HG02623 (cell line): Measurements from ENCODE around the gene TMEM61.
"Not testable (repeated sequence)": the region's sequence is repeated elsewhere in the genome, so short reads cannot be mapped to it uniquely, and the experiment has no call there.

Experiments used
- ATAC-seq: cut with Tn5 transposase; IDR thresholded peaks from one replicate; pipeline ENCODE4 v1.9.1; 2021; ENCODE audit warnings: moderate library complexity; ENCODE audit not compliant: unreplicated experiment

The TMEM61 gene

DNA sequence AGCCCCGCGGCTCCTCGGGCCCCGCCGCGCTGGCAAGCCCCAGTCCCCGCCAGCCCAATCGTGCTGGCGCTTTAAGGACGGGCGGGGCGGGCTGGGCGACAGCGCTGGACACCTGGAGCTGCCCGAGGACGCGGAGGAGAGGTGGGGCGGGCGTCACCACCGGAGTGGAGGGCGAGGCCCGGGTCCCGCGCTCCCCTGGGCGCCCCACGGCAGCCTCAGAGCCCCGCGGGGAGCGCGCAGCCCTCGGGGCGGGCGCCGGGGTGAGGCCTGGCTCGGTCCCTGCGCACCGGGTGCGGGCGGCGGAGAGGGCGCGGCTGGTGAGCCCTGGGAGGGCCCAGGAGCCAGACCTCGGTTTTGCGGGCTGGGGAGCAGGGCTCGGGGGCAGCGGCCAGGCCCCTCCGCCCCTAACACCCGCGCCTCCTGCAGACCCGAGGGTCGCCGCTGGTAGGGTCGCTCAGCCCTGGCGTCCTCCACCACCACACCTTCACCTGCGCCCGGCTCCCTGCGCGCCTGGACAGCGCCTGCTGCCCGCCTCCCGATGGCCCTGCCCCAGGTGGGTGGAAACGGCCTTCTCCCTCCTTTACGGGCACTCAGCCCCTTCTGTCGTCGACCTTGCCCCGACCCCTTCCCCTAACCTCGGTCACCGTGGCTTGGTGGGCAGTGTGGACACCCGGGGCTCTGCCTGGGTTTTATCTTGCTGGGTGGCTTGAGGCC is at the start of gene TMEM61:
Gene TMEM61, plus strand, starts transcription at position 101 of the 714 bp plus-strand sequence. Its CDS starts 438 bp downstream, at position 539.
- no peak for ATAC-seq

GRCh38 chr1:54931275-54931840 is 49.1 kb upstream of the TMEM61 start:
- ATAC-seq = no peak

DNA sequence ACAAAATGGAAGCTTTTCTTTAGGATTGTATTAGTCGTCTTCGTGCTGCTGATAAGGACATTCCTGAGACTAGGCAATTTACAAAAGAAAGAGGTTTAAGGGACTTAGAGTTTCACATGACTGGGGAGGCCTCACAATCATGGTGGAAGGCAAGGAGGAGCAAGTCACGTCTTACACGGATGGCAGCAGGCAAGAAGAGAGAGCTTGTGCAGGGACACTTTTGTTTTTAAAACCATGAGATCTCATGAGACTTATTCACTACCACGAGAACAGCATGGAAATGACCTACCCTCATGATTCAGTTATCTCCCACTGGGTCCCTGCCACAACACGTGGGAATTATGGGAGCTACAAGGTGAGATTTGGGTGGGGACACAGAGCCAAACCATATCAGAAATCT is 46.3 kb upstream of the TMEM61 start:
- not testable (repeated sequence) for ATAC-seq

DNA sequence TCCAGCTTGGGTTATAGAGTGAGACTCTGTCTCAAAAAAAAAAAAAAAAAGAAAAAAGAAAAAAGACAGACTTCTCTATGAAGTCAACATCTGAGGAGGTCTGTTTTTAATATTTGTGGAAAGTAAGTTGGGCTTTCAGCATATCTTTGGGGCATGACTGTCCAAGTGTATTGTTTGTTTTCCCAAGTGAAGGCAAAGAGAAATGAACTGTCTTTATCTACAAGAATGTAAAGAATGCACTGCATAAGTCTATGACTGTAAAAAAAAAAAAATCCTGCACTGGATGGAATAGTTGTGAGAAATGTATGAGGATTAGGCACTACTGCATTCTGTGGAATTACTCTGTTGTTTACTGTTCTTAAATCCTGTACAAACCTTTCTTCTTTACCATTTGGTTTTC is 45.6 kb upstream of the TMEM61 start:
- no peak for ATAC-seq

- ATAC-seq = no peak
Observed at GRCh38 chr1:54936791-54937190, 43.6 kb upstream of the TMEM61 start.

DNA sequence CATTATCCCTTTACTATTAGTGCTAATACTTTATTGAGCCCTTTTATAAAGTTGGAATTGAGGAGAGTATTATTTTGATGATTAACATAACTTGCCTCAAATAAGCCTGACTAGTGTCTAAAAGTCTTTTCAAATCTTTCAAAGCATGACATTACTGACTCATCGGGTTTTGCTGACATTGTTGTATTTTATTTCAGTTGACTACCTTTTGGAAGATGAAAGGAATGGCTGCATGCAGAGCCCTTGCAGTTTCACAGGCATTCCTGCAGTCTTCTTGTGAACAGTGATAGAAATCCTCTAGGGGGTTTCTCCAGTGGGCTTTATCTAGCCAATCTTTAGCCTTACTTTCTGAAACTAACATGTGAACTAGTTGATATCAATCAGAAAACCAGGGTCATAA is 43.0 kb upstream of the TMEM61 start:
- no peak for ATAC-seq

DNA sequence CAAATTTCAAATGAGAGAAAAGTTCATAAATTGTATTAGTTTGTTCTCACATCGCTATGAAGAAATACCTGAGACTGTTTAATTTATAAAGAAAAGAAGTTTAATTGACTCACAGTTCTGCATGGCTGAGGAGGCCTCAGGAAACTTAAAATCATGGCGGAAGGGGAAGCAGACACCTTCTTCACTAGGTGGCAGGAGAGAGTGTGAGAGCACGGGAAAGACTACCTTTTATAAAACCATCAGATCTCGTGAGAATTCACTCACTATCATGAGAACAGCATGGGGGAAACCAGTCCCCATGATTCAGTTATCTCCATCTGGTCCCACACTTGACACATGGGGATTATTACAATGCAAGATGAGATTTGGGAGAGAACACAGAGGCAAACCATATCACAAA is 41.5 kb upstream of the TMEM61 start:
- ATAC-seq = not testable (repeated sequence)

- no peak for ATAC-seq
Observed at GRCh38 chr1:54940042-54940441, 40.4 kb upstream of the TMEM61 start.

- ATAC-seq = no peak
Observed at GRCh38 chr1:54942976-54943375, 37.5 kb upstream of the TMEM61 start.

- ATAC-seq = peak; percentile 64
Observed at GRCh38 chr1:54944610-54945392, 35.6 kb upstream of the TMEM61 start.

- no peak for ATAC-seq
Observed at GRCh38 chr1:54945393-54945936, 35.0 kb upstream of the TMEM61 start.

DNA sequence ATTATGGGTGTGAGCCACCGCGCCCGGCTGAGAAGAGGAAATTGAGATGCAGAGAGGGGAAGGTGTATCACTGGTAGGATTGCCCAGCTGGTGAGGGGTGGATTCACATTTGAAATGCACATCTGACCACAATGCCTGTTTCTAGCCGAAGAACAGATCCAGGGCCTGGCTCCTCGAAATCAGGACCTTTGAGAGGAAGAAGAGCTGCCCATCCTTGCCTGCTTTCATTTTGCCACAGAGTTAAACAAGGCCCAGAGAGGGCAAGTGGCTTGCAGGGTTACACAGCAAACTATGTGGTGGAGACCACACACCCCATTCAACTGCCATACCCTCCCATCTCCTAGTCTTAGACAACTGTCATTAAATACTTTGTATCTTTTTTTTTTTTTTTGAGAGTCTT is 32.9 kb upstream of the TMEM61 start:
- ATAC-seq = no peak

DNA sequence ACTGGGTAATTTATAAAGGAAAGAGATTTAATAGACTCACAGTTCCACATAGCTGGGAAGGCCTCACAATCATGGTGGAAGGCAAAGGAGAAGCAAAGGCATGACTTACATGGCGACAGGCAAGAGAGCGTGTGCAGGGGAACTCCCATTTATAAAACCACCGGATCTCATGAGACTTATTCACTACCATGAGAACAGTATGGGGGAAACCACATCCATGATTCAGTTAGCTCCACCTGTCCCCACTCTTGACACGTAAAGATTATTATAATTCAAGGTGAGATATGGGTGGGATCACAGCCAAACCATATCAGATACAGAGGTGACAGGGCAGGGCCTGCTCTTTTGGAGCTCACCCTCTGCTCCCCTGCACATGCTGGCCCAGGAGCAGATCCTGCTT is 31.4 kb upstream of the TMEM61 start:
- ATAC-seq = no peak

- no peak for ATAC-seq
Observed at GRCh38 chr1:54950006-54950368, 30.4 kb upstream of the TMEM61 start.

DNA sequence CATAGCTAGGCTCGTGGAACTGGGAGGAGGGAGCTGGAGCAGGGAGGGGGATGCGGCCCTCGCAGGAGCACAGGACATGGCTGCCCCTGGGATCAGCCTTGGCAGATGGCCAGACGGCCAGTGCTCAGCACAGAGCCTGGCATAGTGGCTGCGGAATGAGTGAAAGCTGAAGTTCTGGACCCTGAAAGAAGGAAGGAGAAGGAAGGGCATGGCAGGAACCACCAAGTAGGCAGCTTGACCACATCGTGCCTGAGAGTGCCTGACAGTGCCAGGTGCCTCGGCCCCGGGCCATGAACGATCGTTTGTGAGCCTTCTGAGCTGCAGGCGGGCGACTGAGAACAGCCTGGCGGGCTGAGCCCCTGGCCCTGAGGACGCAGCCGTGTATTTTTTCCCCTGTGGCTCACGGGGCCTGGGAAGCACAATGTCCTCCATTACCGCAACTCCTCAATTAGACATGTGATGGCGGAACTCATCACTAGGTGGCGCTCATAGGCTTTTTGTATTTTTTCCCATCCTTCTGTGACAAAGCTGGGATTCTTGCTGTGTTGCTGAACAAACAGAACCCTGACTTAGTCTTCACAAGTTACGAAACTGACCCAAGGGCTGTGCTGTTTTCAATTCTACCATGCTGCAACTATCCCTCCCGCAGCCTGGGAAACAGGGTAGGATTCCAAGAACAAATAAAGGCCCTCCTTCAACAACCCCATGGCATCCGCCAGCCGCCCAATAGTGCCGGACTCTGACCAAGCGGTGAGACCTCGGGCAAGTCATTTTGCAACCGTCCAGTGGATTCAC is 29.9 kb upstream of the TMEM61 start:
- no peak for ATAC-seq

DNA sequence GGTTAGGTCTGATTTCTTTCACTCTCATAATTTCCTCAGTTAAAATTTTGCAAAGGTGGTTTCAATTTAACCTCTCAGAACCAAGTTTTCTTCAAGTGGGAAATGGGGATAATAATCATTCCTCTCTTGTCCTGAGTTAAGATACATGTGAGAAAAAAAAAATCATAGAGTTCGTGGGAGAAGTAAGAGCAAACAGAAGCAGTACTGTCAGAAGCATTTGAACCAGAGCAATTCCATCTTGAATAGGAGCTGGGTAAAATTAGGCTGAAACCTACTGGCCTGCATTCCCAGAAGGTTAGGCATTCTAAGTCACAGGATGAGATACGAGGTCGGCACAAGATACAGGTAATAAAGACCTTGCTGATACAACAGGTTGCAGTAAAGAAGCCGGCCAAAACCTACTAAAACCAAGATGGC is 28.6 kb upstream of the TMEM61 start:
- ATAC-seq = no peak

DNA sequence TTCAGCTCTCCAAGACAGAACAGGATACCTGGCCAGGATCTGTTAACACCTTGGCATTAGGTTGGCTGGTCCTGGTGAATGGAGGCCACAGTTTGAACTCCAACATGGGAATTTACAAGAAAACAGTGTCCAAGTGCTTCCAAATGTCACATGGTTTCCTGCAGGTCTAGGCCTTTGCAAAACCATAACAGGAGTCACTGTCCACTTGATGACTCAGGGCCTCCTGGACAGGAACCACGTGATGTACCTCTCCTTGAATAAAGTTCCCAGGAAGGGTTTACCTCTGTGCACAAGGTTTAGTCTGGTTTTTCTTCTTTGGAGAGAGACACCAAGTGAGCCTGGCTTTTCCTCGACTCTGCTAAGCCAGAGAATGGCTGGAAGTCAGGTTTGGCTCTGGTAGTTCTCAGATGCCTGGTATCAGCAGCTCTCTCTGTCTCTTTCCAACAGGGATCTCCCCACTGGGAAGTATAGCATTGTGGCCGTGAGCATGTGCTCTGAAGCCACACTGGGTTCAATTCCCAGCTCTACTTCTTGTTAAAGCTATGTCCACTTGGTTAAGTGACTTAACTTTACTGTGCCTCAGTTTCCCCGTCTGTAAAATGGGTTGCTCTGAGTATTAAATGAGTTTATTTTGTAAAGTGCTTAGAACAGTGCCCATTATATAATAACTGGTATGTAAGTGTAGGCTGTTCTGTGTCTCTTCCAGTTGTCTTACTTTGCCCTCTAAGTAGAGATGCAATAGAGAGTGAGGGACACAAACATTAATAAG is 27.3 kb upstream of the TMEM61 start:
- ATAC-seq = no peak

GRCh38 chr1:54953846-54954245 is 26.6 kb upstream of the TMEM61 start:
- ATAC-seq = no peak

DNA sequence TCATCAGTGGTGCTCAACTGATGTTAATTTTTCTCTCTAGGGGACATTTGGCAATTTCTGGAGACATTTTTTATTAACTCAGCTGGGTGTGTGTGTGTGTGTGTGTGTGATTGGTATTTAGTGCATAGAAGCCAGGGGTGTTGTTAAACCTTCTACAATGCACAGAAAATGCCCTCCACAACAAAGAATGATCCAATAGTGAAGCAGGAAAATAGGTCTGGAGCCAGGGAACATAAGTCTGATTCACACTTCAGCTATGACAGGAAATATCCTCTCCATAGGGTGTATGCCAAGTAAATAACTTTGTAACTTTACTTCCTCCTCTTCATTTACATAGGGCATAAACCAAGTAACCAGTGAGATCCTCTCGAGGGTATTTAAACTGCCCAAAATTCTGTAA is 25.1 kb upstream of the TMEM61 start:
- ATAC-seq = no peak

DNA sequence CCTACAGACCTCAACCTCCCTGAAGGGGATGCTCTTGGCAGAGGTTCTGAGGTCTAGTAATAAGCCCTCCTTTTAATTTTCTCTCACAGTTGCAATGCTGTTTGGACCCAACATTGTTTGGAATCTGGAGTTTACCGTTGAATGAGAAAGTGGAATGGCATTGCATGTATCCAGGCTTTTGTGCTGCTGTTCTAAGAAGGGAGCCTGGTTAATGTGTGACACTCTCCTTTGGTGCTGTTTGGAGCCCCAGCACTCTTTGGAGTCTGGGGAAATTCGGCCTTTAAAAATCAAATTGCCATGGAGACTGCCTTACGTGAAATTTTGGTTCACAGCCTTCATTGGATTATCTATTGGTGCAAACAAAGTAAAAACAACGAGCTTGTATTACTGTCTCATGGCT is 23.7 kb upstream of the TMEM61 start:
- no peak for ATAC-seq
